Measurements from ENCODE around the gene PAX2.
A peak's percentile ranks its signal among the peaks of the same experiment; 100 is the strongest.
"Not testable (repeated sequence)": the region's sequence is repeated elsewhere in the genome, so short reads cannot be mapped to it uniquely, and the experiment has no call there.

Gene PAX2

DNA sequence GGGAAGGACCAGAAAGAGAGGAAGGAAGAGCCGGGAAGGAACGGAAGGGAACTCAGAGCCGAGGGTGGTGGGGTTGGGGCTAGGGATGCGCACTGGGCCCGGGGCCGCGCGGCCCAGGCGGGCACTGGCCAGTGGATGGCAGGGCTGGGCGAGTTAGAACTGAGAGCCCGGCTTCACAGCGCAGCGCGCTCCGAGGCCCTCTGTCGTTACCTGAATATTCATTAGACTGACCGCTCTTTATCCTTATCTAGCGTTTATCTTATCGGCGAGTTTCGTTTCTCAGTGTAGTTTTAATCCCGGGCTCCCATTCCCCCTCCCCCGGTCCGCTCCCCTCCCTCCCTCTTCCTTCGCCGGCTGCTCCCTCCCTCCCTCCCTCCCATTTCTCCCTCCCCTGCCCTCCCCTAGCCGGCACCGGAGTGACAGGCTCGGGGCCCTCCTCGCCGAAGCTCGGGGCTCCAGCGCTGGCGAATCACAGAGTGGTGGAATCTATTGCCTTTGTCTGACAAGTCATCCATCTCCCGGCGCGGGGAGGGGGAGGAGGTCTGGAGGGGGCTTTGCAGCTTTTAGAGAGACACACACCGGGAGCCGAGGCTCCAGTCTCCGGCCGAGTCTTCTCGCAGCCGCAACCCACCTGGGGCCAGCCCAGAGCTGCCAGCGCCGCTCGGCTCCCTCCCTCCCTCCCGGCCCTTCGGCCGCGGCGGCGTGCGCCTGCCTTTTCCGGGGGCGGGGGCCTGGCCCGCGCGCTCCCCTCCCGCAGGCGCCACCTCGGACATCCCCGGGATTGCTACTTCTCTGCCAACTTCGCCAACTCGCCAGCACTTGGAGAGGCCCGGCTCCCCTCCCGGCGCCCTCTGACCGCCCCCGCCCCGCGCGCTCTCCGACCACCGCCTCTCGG, at the start of gene PAX2:
Gene PAX2 (plus strand): TSS at position 596 of the 895 bp plus-strand sequence. CDS start 679 bp downstream, outside the sequence.
- peak; percentile 7 for DNase-seq

DNA sequence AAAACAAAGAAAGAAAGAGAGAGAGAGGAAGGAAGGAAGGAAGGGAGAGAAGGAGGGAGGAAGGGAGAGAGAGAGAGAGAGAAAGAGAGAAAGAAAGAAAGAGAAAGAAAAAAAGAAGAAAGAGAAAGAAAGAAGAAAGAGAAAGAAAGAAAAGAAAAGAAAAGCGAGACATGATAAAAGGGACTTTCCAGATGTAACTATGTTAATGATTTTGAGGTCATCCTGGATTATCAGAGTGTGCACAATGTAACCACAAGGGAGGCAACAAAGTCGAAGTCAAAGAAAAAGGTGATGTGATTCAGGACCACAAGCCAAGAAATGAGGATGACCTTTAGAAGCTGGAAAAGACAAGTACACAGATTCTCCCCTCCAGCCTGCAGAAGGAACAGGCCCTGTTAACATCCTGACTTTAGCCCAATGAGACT, 48.9 kb upstream of the PAX2 start:
- DNase-seq = no peak

DNA sequence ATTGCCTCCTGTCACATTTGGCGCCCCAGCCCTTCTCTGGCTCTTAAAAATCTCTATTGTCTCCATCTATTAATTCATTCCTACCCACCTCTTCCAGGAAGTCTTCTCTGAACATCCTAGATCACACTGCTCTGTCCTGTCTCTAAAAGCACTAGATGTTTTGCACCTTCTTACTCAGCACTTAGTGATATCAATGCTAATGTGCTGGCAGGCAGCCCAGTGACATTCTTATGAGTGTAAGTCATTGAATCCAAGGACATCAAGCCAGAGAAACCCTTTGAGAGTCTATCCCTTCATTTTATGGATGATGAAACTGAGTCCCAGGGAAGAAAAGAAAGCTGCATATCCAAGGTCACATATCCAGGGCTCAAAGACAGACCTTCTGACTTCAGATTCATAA, 48.3 kb upstream of the PAX2 start:
- no peak for DNase-seq

DNA sequence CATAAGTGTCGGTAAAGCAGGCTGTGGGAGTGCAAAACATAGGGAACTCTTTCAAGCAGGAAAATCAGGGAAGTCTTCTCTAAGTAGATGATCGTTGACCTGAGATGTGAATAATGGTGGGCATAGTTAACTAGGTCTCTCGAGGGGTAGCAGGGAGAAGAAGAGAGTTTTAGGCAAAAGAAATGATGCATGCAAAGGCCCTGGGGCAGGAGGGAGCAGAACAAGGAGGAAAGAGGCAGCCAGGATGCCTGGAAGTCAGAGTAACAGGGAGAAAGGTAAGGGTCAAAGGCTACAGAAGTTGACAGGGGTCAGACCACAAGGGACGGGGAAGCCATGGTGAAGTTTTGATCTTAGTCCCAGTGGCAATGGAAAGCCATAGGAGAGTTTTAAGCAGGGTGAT, 47.8 kb upstream of the PAX2 start:
- DNase-seq = no peak

DNA sequence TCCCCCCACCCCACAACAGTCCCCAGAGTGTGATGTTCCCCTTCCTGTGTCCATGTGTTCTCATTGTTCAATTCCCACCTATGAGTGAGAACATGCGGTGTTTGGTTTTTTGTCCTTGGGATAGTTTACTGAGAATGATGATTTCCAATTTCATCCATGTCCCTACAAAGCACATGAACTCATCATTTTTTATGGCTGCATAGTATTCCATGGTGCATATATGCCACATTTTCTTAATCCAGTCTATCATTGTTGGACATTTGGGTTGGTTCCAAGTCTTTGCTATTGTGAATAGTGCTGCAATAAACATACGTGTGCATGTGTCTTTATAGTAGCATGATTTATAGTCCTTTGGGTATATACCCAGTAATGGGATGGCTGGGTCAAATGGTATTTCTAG, 43.7 kb upstream of the PAX2 start:
- not testable (repeated sequence) for DNase-seq

DNA sequence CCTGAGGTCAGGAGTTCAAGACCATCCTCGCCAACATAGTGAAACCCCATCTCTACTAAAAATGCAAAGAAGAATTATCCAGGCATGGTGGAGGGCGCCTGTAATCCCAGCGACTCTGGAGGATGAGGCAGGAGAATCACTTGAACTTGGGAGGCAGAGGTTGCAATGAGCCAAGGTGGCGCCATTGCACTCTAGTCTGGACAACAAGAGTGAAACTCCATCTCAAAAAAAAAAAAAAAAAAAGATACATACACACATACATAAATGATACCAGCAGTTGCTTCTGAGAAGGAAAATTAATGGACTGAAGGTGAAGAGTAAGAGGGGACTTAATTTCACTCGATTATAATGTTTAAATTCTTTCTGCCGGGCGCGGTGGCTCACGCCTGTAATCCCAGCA, 40.2 kb upstream of the PAX2 start:
- no peak for DNase-seq

DNA sequence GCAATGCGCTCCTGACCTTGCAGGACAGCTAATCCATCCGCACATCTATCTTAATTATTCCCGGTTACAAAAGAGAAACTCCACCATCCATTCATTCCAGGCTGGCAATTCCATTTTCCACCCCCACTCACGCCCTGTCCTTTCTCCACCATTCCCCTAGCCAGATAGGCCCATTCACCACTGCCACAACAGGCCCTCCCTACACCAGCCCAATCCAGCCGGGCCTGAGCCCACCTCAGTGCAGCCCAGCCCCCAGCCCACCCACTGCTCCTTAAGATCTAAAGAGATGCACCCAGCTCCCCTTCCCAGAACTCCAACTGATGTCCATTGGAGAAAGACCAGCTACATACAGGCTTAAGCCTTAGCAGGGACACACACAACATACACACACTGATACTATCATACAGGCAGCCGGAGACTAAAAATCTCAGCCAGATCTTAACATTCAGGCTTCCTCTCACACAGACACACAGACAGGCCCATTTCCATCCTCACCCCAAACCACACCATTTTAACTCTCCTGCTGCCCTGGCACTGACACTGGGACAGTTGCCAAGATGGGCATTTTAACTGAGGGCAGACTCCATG, 38.0 kb upstream of the PAX2 start:
- DNase-seq = no peak

DNA sequence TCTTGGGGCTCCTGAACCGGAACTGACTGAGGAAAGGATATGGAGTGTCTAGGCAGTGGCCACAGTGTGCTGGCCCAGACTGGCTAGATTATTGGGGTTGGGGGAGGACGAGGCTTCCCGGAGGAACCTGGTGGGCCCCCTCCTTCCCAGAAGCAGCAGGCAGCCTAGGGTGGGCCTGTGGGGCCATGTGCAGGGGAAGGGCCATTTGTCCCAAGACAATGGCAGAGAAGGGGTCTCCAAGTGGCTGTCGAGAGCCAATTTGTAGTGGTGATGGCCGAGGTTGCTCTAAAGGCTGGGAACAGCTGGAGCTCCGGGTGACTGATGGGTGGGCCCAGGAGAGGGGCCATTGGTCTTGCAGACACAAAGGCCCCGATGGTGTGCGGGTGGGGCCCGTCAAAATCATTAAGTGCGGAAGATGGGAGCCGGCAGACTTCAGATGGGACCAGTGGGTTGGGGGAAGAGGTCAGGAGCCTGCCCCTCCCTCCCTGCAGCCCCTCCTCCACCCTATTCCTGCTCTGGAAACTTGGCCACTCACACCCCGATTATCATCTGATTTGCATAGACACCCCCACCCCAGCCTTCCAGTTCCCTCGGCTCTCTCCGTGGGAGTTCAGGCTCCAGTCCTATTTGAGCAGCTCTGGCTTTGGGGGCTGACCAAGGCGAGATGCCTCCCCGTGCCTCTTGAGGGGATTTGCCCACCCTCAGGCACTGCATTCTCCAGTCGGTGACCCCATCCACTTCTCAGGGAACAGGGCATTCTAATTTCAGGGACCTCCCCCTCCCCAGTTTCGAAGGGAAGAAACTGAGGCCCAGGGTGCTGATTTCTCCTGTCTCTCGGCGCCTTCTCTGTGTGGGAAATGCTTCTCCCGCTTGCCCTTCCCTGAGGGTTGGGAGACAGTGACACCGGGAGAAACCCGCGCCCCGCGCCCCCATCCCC, 36.0 kb upstream of the PAX2 start:
- no peak for DNase-seq

DNA sequence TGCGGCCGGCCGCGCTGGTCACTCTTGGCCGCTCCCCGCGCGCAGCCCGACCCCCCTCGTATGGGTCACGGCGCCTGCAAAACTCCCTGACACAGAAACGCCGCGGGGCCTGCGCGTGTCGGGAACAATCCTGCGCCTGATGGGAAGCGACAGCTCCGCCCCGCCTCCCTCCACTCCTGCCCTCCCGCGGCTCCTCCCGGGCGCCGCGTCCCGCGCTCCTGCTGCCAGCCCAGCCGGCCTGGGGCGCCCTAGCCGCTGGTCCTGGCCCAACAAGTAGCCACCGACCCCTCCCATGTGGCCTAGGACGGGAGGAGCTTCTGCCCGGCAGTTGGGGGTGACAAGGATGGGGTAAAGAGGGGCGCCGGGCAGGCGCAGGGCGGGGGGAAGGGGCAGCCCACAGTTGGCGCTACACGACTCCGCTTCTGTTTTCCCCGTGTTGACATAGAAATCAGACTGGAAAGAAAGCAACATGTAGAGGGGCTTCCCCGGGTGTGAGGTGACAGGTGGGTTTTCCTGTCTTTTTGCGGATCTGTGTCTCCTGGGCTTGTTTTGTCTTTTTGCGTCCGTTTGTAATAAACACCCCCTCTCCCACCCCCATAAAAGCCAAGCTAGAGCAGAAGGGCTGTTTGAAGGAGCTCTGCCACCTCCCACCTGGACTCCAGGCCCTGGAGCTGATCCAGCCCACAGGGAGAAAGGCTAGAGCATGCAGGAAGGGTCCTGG, 35.1 kb upstream of the PAX2 start:
- DNase-seq = peak; percentile 19

DNA sequence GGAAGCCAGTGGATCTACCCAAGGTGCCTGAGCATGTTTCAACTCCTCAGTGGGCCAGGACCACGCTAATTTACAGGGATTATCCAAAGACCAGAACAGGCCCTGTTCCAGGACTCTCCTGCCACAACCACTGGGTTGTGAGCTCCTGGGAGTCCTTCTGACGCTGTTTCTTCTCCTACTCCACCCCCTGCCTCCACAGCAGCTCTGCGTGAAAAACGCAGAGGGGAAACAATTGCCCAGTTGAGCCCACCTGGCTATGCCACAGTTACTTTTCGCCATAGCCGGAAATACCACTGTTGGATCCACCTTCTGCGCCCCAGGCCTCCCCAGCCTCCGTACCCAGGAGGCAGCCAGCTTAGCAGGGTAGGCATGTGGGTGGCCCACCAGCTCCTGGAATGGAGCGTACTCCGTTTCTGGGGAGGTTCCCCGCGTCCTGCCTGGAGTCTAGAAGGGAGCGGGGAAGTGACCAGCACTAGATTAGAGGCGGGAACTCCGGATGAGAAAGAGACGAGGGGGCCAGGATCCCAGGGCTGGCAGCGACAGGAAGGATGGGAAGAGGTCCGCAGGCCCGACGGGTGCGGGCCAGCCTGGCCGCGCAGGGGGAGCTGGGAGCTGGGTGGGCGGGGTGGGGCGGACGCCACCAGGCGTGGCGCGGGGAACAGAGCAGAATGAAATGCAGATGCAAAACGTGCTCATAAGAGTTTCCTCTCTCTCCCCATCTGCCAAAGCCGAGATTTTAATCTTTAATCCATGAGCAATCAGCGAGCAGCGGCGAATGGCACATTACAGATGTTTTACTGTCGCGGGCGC, 32.1 kb upstream of the PAX2 start:
- no peak for DNase-seq

DNA sequence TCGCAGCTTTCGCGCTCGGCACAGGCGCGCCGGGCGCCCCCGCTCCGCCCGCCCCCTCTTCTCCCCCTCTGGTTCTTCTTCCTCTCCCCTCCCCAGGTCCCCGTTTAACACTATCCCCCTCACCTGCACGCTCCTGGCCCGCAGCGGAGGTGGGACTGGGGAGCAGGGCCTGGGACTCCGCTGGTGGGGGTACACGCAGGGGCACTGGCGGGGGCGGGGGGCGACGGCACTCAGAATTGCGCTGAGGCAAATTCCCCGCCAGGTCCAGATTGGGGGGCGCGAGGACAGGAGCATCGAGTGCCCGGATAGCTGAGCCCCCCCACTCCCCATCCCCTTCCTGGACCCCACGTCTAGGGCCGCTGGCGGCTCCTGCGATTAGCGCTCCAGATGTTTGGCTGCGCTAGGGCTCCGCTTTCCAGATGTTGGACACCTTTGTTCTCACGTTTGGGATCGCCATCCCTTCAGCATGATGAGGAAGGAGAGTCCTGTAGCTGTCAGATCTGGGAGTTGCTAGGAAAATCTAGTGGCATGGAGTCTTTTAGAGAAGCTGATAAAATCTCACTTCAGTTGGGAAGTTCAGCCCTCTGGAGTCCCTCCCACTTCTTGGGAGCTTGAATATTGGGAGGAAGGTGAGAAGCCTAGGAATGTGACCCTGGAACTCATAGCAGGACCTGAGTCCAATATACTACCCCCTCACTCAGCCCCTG, 31.4 kb upstream of the PAX2 start:
- DNase-seq = no peak

DNA sequence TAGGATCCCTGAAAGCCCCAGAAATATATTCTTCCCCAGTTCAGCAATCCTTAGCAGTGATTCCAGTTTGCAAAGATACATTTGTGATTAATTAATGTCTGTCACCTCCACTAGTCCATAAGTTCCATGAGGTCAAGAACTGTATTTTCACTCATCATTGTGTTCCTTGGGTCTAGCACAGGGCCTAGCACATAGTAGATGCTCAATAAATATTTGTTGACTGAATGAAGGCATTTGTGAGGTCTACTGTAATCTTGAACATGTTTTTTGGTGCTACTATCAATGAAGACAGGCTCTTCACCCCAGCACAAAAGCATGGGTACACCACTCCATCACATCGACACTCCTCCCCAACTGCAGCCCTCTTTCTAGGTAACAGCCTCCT, 30.8 kb upstream of the PAX2 start:
- DNase-seq = no peak

DNA sequence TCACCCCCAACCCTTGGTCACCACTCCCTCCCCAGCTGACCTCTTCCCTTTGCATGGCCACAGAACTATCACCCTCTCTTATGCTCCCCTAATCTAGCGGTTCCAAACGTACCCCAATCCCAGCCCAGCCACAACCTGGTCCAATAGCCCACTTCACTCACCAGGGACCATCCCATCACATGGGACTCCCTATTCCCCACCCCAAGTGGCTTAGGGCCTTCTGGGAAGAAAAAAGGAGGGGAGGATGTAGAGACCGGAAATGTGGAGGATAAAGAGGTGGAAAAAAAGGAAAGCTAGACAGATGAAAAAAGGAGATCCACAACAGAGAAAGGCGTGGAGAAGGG, 30.3 kb upstream of the PAX2 start:
- no peak for DNase-seq

DNA sequence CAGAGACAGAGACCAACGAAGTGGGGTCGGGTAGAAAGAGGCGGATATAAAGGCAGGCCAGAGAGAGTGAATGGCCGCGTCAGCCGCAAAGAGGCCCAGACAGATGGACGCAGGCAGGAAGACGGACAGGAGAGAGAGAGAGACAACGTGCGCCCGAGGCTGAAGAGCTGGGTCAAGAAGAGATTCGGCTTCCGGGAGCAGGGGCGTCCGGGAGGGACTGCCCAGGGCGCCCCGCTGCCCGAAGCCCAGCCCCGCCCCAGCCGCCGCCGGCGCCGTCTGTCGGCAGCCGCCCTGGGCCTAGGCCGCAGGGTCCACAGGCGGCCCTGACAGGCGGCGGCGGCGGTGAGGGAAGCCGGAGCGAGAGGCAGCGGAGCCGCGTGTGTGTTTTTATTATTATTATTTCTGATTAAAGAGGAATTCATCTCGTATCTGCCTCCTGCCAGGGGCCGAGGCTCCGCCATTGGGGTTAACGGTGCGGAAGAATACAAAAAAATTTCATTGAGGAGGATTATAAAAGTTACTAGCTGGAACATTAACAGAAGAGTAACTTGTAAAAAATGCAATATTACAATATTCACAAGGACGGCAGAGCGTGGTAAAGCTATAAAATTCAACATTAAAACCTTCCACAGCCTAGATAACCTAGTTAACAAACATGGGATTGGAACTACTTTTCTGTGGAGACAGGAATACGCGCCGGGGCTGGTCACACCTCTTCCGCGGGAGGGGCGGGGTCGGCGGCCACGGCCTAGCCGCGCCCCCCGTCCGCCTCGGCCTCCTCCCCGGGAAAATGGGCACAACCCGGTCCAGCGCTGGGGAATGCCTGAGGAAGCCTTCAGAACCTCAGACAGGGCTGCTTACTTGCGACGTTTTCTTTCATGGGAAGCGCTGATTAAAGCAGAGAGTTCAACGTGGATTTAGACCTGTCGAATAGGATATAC, 29.7 kb upstream of the PAX2 start:
- no peak for DNase-seq

DNA sequence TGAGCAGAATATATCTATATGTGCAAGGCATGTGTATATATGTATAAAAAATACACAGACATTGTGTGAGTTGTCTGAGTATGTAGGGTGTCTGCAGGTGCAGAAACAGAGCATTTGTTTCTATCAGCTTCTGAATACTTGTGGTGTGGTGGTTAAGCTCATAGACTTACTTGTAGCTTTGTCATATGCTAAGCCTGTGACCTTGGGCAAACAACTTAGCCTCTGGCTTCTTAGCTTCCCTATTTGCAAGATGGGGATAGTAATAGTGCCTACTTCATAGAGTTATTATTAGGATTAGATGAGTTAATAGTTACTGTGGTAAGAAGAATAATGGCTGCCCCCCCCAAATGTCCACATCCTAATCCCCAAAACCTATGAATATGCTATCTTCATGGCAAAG, 28.2 kb upstream of the PAX2 start:
- DNase-seq = no peak

DNA sequence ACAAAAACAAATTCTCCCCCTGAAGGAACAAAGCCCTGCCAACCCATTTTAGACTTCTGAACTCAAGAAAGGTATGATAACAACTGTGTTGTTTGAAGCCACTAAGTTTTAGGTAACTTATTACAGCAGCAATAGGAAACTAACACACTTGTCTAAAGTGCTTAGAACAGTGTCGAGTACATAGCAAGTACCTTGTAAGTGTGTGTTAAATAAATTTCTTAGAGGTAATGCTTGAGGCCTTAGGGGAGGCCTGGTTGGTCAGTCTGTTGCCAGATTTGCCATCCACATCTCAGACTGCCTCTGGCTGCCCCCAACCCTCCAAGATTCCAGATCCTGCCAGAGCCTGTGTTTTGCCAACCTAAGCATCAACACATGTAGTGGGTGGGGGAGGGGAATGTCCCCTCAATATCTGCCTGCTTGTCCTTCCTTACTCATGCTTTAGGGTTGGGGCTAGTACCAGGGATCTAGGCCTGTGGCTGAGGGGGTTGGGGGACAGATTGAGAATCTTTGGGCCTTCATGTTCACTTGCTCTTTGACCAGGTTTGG, 27.1 kb upstream of the PAX2 start:
- DNase-seq = no peak

DNA sequence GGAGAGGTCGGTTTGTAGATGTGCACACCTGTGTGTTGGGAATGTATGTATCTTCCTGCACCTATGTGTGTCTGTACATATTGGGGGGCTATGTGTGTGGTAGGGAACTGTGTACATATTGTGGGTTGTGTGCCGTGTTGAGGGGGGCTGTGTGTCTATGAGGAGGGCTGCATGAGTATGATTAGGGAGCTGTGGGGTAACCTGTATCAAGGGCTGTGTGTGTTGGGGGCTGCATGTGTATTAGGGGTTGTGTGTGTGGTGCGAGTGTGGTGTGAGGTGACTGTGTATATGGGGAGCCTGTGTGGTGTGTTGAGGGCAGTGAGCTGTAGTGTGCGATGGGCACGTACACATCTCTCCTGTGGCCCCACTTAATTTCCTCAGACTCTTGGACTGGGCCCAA, 22.2 kb upstream of the PAX2 start:
- no peak for DNase-seq

DNA sequence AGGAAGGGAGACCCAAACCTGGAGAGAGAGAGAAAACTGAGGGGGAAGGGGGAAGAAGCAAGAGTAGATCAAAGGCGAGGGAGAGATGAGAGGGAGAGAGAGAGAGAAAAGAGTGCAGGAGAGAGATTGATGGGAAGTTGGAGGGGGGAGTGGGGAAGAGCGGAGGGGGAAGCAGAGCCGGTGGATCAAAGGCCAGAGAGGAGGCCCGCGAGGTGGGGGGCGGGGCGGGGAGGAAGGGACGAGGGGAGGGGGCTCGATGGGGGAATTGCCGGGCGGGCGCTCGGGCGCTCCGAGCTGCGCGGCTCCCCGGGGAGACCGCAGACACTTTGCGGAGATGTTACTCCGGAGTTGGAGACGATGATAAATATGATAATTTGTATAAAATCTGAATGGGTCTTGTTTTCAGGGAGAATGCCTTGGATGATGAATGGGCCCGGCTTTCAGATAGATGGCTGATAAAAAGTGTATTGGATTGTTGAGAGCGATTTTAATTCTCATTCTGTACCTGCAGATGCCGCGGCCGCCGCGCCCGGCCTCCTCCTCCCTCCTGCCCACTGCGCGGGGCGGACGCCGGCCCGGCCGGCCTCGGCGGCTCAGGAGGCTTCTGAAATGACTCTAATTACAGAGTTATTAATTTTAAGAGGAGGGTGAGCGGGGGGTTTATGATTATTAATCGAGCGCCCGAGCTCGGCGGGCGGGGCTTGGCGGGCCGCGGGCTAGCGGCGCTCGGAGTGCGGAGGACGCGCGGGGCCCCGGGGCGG, 21.4 kb upstream of the PAX2 start:
- no peak for DNase-seq

DNA sequence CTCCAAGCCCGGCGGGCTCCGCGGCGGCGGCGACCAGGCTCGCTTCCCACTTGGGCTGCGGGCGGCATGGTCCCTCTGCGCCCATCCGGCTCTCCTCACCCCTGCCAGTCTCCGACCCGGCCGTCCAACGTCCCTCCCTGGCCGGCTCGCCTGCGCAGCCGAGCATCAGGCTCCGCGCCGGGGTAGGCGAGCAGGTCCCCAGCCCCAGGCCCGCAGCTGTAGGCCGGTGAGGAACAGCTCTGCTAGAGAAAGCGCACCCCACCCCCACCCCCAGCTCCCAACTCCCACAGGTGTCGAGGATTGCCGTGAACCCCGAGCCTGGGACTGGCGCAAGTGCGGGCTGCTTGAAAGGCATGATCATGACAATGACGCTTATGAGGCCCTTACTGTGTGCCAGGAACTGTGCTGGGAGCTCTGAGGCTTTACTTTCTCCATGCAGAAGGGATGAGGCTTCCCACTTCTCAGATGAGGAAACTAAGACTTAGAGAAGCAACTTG, 20.8 kb upstream of the PAX2 start:
- DNase-seq = no peak
